CD14-positive monocyte (primary cell): ENCODE measurements around the gene RAVER1. TPM values are rescaled to one million over a fixed set of nuclear protein-coding genes. Genes with fewer than 3 reads are reported as not detected.
A peak's percentile ranks its signal among the peaks of the same experiment; 100 is the strongest.

Experiments used
- DNase-seq, 3 donors: peaks; one replicate each; pipeline ENCODE4 v3.0.0-alpha.2; 2011 to 2022
- H2AFZ ChIP-seq: 2 replicates; pipeline ENCODE4 v1.6.0; 2012; ENCODE audit warnings: mild to moderate bottlenecking, low read depth, low read length, inconsistent platforms; ENCODE audit not compliant: insufficient read depth, poor library complexity, severe bottlenecking
- H3K27ac ChIP-seq, 2 donors: 1 replicate in 1 of 2; 2 replicates in 1 of 2; pipeline ENCODE4 v1.5.1; 2012 to 2013; ENCODE audit warnings: low read length in 2 of 2, control low read depth in 1 of 2, inconsistent platforms in 1 of 2, low read depth in 1 of 2, mild to moderate bottlenecking in 1 of 2
- H3K27me3 ChIP-seq, 2 donors: one replicate each; pipeline versions ENCODE4 v1.6.0 to v1.6.1; 2011 to 2013; ENCODE audit warnings: low read length in 2 of 2; ENCODE audit not compliant: control insufficient read depth in 2 of 2, insufficient read depth in 2 of 2
- H3K36me3 ChIP-seq, 2 donors: replicated peaks in 1 of 2; 1 replicate in 1 of 2; 2 replicates in 1 of 2; pipeline versions ENCODE4 v1.5.1 to v1.6.1; 2012 to 2013; ENCODE audit warnings: low read length in 2 of 2, control low read depth in 1 of 2, inconsistent platforms in 1 of 2, mild to moderate bottlenecking in 1 of 2; ENCODE audit not compliant: insufficient read depth in 2 of 2, control insufficient read depth in 1 of 2
- H3K4me1 ChIP-seq, 2 donors: 1 replicate in 1 of 2; 2 replicates in 1 of 2; pipeline versions ENCODE4 v1.5.1 to v1.6.1; 2012 to 2013; ENCODE audit warnings: low read length in 2 of 2, control low read depth in 1 of 2, inconsistent platforms in 1 of 2, mild to moderate bottlenecking in 1 of 2, moderate library complexity in 1 of 2; ENCODE audit not compliant: insufficient read depth in 2 of 2, control insufficient read depth in 1 of 2
- H3K4me2 ChIP-seq: replicated peaks from 2 replicates; pipeline ENCODE3; 2012; ENCODE audit warnings: low read length, moderate library complexity, mild to moderate bottlenecking; ENCODE audit not compliant: poor library complexity, severe bottlenecking; ENCODE audit errors: extremely low read depth
- H3K4me3 ChIP-seq, 3 experiments: fragments of 200-600 bp in 1 of 3; sonication (generic) in 1 of 3; replicated peaks in 1 of 3; 1 replicate in 2 of 3; 2 replicates in 1 of 3; pipeline ENCODE4 v1.5.1; 2011 to 2013; ENCODE audit warnings: low read length in 3 of 3, mild to moderate bottlenecking in 3 of 3, control low read depth in 2 of 3, low read depth in 2 of 3, inconsistent platforms in 1 of 3, moderate library complexity in 1 of 3
- H3K79me2 ChIP-seq: 2 replicates; pipeline ENCODE4 v1.6.0; 2012; ENCODE audit warnings: mild to moderate bottlenecking, control low read depth, inconsistent platforms, low read length, moderate library complexity; ENCODE audit not compliant: insufficient read depth
- H3K9ac ChIP-seq: 2 replicates; pipeline ENCODE4 v1.6.0; 2017; ENCODE audit warnings: low read length, mild to moderate bottlenecking; ENCODE audit not compliant: insufficient read depth, poor library complexity, severe bottlenecking
- H3K9me3 ChIP-seq, 2 donors: replicated peaks in 1 of 2; 1 replicate in 1 of 2; 2 replicates in 1 of 2; pipeline versions ENCODE4 v1.5.1 to v1.6.1; 2012 to 2013; ENCODE audit warnings: low read length in 2 of 2, control low read depth in 1 of 2; ENCODE audit not compliant: control insufficient read depth in 1 of 2, insufficient read depth in 1 of 2
- H4K20me1 ChIP-seq: 2 replicates; pipeline ENCODE4 v1.6.0; 2012; ENCODE audit warnings: mild to moderate bottlenecking, low read length, control low read depth, moderate library complexity; ENCODE audit not compliant: insufficient read depth
- H3K27ac Mint-ChIP-seq, 7 donors: one replicate each; pipeline ENCODE4 v1.8.0; 2020; ENCODE audit warnings: mild to moderate bottlenecking in 7 of 7, mixed read lengths in 7 of 7, moderate library complexity in 6 of 7, inconsistent platforms in 2 of 7
- H3K27me3 Mint-ChIP-seq, 3 donors: one replicate each; pipeline ENCODE4 v1.8.0; 2021 to 2022; ENCODE audit warnings: low read depth in 3 of 3, mild to moderate bottlenecking in 3 of 3, mixed read lengths in 3 of 3, moderate library complexity in 3 of 3, inconsistent platforms in 1 of 3
- H3K36me3 Mint-ChIP-seq, 2 donors: one replicate each; pipeline ENCODE4 v1.8.0; 2020; ENCODE audit warnings: mixed read lengths in 2 of 2, inconsistent platforms in 1 of 2, mild to moderate bottlenecking in 1 of 2
- H3K4me1 Mint-ChIP-seq: one replicate; pipeline ENCODE4 v1.8.0; 2020; ENCODE audit warnings: mild to moderate bottlenecking, mixed read lengths
- H3K4me3 Mint-ChIP-seq, 2 donors: one replicate each; pipeline ENCODE4 v1.8.0; 2020; ENCODE audit warnings: mild to moderate bottlenecking in 2 of 2, mixed read lengths in 2 of 2, moderate library complexity in 1 of 2
- H3K9me3 Mint-ChIP-seq, 7 donors: one replicate each; pipeline ENCODE4 v1.8.0; 2020 to 2022; ENCODE audit warnings: mixed read lengths in 7 of 7, mild to moderate bottlenecking in 6 of 7, moderate library complexity in 6 of 7, inconsistent platforms in 2 of 7
- CTCF ChIP-seq: fragments of 200-600 bp; IDR thresholded peaks from one replicate; pipeline ENCODE4 v1.8.0; 2022; ENCODE audit warnings: antibody characterized with exemption, mild to moderate bottlenecking
- WGBS: methylation state at CpG from one replicate; pipeline ENCODE4 v1.1.5; 2013; ENCODE audit warnings: missing lambda C conversion rate; ENCODE audit not compliant: insufficient coverage; 5-methylcytosine and 5-hydroxymethylcytosine counted together
- intact Hi-C, 2 donors: fragments of 100-400 bp; cut with micrococcal nuclease; formaldehyde crosslinking; loops; one replicate each; pipeline versions ENCODE4 v1.15.0 to v1.15.1; 2023
- polyA plus RNA-seq, 3 donors: library from polyadenylated mRNA; depleted of rRNA in 1 of 3; unstranded in 2 of 3; stranded (reverse) in 1 of 3; fragments of 300-500 nt in 2 of 3; fragments of >200 nt in 1 of 3; fragmentation: Illumina TruSeq in 2 of 3; gene quantifications; 1 replicate in 2 of 3; 2 replicates in 1 of 3; pipeline ENCODE4 v1.2.3, GENCODE V29; 2012 to 2021

Gene RAVER1
- polyA plus RNA-seq, 3 donors = 6.0 to 20.7 (median 9.0) TPM

- Histone ChIP-seq H3K9ac (no peak overlapping the region), H3K27me3 (no peaks in the 10 kb centered on the region), H3K27ac (no peak overlapping the region), H4K20me1 (peaks cover 10% of the 10 kb centered on the region), H3K4me1 (peaks cover 7 to 15% of the 10 kb centered on the region in 2 donors), H2AFZ (no peak overlapping the region), H3K4me2 (no peak overlapping the region), H3K36me3 (peaks cover 53 to 60% of the 10 kb centered on the region in 2 donors), H3K79me2 (no peaks in the 10 kb centered on the region), H3K4me3 (no peak overlapping the region), H3K9me3 (no peaks in the 10 kb centered on the region)
- DNase-seq = no peak
- TF ChIP-seq CTCF = no peak
- peaks cover 0 to 1% (median 0%) of the 10 kb centered on the region in 7 donors for H3K9me3 Mint-ChIP-seq
- H3K36me3 Mint-ChIP-seq = peaks cover 33 to 56% of the 10 kb centered on the region in 2 donors
- H3K27ac Mint-ChIP-seq = peak overlapping the region in 4 of 7 donors; percentile 40 to 62 (median 42)
- 93% methylated on average over 24 of the region's 29 CpGs for WGBS
- intact Hi-C loops = no loop called here
- peaks cover 11% of the 10 kb centered on the region for H3K4me1 Mint-ChIP-seq
- H3K4me3 Mint-ChIP-seq = no peak overlapping the region
- H3K27me3 Mint-ChIP-seq = peaks cover 2 to 5% (median 5%) of the 10 kb centered on the region in 3 donors
Observed at GRCh38 chr19:10317045-10317856, 16.1 kb downstream of the RAVER1 start.

GRCh38 chr19:10316229-10317044 is 16.9 kb downstream of the RAVER1 start:
- Mint-ChIP-seq H3K4me1 (peaks cover 11% of the 10 kb centered on the region), H3K4me3 (no peak overlapping the region), H3K9me3 (peaks cover 0 to 1% (median 0%) of the 10 kb centered on the region in 7 donors), H3K27me3 (peaks cover 2 to 5% (median 4%) of the 10 kb centered on the region in 3 donors), H3K27ac (peak overlapping the region in 6 of 7 donors; percentile 10 to 83 (median 72)), H3K36me3 (peaks cover 26 to 48% of the 10 kb centered on the region in 2 donors)
- Histone ChIP-seq H3K4me3 (no peak overlapping the region), H3K9ac (no peak overlapping the region), H3K9me3 (no peaks in the 10 kb centered on the region), H4K20me1 (peaks cover 7% of the 10 kb centered on the region), H3K36me3 (peaks cover 45 to 52% of the 10 kb centered on the region in 2 donors), H2AFZ (no peak overlapping the region), H3K79me2 (no peaks in the 10 kb centered on the region), H3K4me1 (peaks cover 7 to 15% of the 10 kb centered on the region in 2 donors), H3K27ac (peak overlapping the region in 1 of 2 donors; percentile 0), H3K4me2 (peak overlapping the region; percentile 87), H3K27me3 (no peaks in the 10 kb centered on the region)
- intact Hi-C loops = no loop called here
- TF ChIP-seq CTCF = no peak
- DNase-seq = no peak
- 84% methylated on average over 12 of the region's 19 CpGs for WGBS
